Adipose tissue (tissue), 3 donors: ENCODE results near the gene MYH9. TPM values are rescaled to one million over a fixed set of nuclear protein-coding genes. Genes with fewer than 3 reads are reported as not detected.
"Not testable (repeated sequence)": the region's sequence is repeated elsewhere in the genome, so short reads cannot be mapped to it uniquely, and the experiment has no call there.

Experiments used
- H3K27ac ChIP-seq: one replicate; pipeline ENCODE4 v1.5.1; 2013; ENCODE audit warnings: low read depth, low read length
- WGBS, 3 donors: extraction: QIAGEN DNeasy Blood & Tissue Kit; methylation state at CpG; one replicate each; pipeline ENCODE4 v1.1.7; 2013; 5-methylcytosine and 5-hydroxymethylcytosine counted together
- polyA plus RNA-seq, 3 donors: library from polyadenylated mRNA; stranded (reverse); fragments of 200-250 nt; gene quantifications; one replicate each; pipeline ENCODE4 v1.2.3, GENCODE V29; 2013
- donor health status: healthy with polysubstance abuse.
- donor health status: Bipolar disorder and iron deficiency.
- donor health status: healthy.

The MYH9 gene
- polyA plus RNA-seq, 3 donors: 159 to 240 (median 161) TPM

DNA sequence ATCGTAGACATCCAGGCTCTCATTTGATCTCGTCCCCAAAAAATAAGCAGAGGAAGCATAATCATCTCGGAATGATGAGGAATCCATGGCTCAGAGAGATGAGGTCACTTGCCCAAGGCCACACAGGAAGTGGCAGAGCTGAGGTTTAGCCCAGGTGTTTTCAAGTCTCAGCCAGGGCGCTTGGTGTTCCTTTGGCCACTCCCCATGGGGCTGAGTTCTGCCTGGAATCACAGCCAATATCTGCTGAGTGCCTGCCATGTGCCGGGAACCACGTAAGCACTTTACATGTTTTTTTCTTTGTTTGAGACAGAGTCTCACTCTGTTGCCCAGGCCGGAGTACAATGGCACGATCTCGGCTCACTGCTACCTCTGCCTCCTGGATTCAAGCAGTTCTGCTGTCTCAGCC, 29.5 kb upstream of the MYH9 start:
- no peak overlapping the region for H3K27ac ChIP-seq
- 47 to 70% (median 48%) methylated on average over 9 of the region's 9 CpGs for WGBS, 3 donors

DNA sequence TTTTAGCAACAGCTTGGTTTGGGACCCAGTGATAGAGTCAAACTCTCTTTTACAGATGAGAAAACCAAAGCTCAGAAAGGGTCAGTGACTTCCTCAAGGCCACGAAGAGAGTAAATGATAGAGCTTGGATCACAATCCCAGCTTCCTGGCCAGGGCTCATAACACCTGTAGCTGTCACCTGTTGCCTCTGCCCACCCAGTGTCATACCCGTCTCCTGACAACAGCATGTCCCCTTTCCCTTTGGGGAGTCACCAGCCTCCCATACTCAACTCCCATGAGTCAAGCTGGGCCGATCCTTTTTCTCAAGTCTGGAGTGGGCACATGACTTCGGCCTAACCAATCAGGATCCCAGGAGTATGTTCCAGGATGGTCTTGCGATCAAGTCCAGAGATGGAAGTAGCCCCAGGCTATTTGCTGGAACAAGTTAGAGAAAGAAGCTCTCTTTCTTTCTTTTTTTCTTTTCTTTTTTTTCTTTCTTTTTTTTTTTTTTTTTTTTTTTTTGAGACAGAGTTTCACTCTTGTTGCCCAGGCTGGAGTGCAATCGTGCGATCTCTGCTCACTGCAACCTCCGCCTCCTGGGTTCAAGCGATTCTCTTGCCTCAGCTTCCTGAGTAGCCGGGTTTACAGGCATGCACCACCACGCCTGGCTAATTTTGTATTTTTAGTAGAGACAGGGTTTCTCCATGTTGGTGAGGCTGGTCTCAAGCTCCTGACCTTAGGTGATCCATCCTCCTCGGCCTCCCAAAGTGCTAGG, 27.8 kb upstream of the MYH9 start:
- H3K27ac ChIP-seq: no peak overlapping the region
- WGBS, 3 donors: 76 to 93% (median 77%) methylated on average over 12 of the region's 12 CpGs

DNA sequence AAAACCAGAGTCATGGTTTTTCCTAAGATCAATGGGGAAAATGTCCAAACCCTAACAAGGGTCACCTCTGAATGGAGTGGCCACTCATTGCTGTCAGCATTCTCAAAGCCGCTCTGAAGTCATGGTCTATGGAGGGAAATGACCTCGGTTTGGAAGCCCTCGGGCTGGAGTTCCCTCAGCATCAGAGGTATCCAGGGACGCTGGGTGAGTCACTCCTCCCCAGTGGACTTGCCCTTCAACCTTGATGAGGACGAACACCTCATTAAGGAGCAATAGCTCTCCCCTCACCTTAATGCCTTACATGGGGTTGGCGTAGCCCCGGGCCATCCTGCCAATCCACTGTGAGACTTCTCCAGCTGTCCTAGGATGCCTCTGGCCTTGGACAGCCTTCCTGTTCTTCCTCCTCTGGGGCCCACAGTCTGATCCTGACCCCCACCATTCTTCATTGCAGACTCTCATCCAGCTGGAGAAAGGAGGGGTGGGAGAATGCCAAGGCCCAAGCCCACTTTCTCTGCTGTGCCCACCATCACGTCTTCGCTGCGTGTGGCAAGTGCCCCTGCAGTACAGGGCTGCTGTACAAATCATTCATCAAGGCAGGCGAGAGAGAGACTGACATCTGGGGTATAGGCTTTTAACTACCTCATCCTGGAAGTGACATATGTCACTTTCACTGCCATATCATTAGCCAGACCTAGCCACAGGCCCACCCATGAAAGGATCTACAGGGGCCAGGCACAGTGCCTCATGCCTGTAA, 25.4 kb upstream of the MYH9 start:
- WGBS, 3 donors: 81 to 85% (median 81%) methylated on average over 11 of the region's 11 CpGs
- H3K27ac ChIP-seq: no peak overlapping the region

- 47 to 79% (median 76%) methylated on average over 6 of the region's 6 CpGs for WGBS, 3 donors
- no peak overlapping the region for H3K27ac ChIP-seq
These were observed 24.0 kb upstream of the MYH9 start for GRCh38 chr22:36411589-36412258.

DNA sequence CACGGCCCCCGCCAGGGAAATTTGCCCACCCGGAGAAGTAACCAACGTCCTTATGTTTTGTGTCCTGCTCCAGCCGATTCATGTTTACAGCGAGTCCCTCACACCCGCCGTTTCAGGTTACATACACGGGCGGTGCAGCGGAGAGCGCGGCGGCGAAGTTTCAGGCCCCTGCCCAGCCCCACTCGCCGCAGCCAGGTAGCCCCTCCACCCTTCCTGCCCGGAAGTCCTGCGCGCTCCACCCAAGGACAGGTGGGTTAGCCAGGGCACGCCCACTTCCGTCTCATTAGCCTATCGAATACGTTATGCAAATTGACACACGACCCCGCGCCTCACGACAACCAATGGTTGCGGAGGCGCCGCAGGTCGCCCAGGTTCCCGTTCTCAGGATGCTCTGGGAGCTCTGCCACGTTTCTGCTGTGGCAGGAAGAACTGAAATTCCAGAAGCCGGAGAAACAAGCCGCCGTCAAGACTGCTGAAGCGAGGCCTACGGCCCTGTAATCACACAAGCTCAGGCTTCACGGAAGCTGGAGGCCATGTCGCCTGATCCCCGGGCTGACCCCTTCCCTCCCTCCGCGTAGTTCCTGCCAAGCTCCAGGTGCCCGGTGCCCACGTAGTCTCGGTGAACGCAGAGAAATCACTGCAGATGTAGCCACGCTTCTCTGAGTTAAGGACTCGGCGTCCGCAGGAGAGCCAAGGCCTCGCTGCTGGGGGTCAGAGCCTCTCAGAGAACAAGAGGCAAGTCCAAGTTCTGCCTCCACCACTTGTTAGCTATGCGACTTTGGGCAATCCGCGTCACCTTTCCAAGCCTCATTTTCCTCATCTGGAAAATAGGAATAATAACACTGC, 22.4 kb upstream of the MYH9 start:
- H3K27ac ChIP-seq: no peak overlapping the region
- WGBS, 3 donors: 13 to 28% (median 27%) methylated on average over 56 of the region's 56 CpGs

DNA sequence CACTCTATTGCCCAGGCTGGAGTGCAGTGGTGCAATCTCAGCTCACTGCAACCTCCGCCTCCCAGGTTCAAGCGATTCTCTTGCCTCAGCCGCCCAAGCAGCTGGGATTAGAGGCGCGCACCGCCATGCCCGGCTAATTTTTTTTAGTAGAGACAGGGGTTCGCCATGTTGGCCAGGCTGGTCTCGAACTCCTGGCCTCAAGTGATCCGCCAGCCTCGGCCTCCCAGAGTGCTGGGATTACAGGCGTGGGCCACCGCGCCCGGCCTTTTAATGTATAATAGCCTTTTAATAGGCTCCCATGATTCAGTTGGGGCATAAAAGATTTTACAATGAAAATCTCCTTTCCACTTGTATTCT, 21.8 kb upstream of the MYH9 start:
- H3K27ac ChIP-seq: not testable (repeated sequence)
- WGBS, 3 donors: 35 to 86% (median 82%) methylated on average over 15 of the region's 15 CpGs

GRCh38 chr22:36409056-36409455, 21.3 kb upstream of the MYH9 start:
- H3K27ac ChIP-seq: no peak overlapping the region
- 42 to 83% (median 64%) methylated on average over 2 of the region's 2 CpGs for WGBS, 3 donors

GRCh38 chr22:36406721-36407120, 19.0 kb upstream of the MYH9 start:
- WGBS, 3 donors: 66 to 89% (median 88%) methylated on average over 6 of the region's 6 CpGs
- no peak overlapping the region for H3K27ac ChIP-seq

- 51 to 69% (median 58%) methylated on average over 9 of the region's 9 CpGs for WGBS, 3 donors
- H3K27ac ChIP-seq: no peak overlapping the region
These were observed 18.1 kb upstream of the MYH9 start for GRCh38 chr22:36405671-36406538.

DNA sequence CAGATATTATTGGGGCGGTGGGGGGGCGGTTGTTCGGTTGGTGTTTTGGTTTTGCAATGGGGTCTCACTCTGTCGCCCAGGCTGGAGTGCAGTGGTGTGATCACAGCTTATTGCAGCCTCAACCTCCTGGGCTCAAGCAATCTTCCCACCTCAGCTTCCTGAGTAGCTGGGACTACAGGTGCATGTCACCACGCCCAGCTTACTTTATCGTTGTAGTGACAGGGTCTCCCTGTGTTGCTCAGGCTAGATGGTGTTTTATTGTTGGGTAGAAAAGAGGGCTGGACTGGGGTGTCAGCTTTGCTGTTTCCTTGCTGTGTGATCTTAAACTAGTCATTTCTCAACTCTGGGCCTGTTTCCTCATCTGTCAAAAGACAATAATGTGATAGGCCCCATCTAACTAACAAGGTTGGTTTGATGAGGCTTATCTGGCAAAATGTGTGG, 17.5 kb upstream of the MYH9 start:
- 59 to 92% (median 75%) methylated on average over 6 of the region's 6 CpGs for WGBS, 3 donors
- no peak overlapping the region for H3K27ac ChIP-seq

GRCh38 chr22:36404446-36404845, 16.7 kb upstream of the MYH9 start:
- WGBS, 3 donors: 80 to 83% (median 82%) methylated on average over 8 of the region's 8 CpGs
- no peak overlapping the region for H3K27ac ChIP-seq

- H3K27ac ChIP-seq: no peak overlapping the region
- 31 to 71% (median 54%) methylated on average over 3 of the region's 3 CpGs for whole genome bisulfite sequencing, 3 donors
These were observed 11.7 kb upstream of the MYH9 start for GRCh38 chr22:36399472-36399778.

DNA sequence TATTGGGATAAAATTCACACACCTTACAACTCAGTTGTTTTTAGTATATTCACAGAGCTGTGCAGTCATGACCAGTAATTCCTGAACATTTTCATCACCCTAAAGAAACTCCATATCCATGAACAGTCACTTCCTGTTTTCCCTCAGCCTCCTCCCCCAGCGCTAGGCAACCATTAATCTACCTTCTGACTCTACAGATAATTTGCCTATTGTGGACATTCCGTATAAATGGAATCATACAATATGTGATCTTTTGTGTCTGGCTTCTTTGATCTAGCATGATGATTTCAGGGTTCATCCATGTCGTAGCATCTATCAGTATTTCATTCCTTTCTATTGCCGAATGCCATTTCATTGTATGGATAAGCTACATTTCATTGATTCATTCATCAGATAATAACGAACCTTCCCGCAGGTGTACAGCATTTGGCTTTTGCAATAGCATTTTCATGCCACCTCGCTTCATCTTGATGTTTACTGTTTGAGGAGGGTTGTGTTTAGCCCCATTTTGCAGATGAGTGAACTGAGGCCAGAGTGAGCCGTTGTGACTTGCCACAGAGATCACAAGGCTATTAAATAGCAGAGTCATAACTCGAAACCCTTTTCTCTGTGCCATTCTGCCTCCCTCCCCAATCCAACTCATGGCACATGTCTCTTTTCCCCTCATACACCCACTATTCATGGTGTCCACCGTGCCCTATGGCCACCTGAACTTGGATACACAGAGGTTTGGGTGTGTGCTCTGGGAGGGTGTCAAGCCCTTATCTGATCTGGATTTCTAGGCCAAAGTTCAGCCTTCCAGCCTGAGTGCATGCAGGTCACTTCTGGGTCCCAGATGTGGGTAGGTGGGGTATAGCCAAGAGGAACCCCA, 11.1 kb upstream of the MYH9 start:
- H3K27ac ChIP-seq: no peak overlapping the region
- WGBS, 3 donors: 80 to 86% (median 83%) methylated on average over 10 of the region's 10 CpGs

DNA sequence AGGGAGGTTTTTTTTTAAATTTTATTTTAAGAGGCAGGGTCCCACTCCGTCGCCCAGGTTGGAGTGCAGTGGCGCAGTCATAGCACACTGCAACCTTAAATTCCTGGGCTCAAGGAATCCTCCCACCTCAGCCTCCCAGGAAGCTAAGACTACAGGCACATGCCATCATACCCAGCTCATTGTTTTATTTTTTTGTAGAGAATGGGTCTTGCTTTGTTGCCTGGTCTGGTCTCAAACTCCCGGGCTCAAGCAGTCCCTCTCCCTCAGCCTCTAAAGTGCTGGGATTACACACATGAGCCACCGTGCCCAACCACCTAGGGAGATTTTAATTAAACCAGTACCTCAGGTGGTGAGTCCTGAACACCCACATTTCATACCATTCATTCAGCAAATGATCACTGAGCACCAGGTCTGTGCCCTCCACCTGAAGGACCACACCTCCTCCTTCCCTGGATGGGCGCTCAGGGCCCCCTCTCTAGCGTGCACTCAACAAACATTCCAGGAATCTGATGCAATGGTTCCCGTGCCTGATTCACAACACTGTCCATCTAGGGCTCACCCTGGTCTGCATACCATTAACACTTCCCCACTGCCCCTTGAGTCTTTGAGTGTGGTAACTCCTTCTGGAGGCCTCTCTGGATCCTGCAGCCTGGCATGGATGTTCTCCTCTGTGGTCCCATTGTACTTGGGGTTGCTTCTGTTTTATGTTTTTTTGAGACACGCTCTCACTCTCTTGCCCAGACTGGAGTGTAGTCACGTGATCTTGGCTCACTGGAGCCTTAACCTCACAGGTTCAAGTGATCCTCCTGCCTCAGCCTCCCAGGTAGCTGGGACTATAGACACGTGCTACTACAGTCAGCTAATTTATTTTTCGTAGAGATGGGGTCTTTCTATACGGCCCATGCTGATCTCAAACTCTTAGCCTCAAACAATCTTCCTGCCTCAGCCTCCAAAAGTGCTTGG, 9.6 kb upstream of the MYH9 start:
- 83 to 88% (median 88%) methylated on average over 13 of the region's 13 CpGs for WGBS, 3 donors
- H3K27ac ChIP-seq: no peak overlapping the region

DNA sequence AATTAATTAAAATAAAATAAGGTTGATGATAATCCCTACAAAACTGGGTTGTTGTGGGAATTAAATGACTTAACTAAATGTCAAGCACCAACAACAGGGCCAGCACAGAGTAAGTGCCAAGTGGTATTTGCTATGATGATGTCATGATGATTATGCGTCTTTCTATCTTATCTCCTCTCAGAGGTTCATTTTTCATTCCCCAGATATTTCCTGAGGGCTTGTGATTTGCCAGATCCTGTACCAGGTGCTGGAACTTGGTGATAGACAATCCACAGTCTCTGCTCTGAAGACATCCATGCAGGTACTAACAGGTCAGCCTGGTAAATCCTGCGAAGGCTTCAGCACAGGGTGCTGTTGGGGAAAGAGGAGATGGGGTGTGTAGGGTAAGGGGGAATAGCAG, 8.1 kb upstream of the MYH9 start:
- 57 to 79% (median 78%) methylated on average over 2 of the region's 2 CpGs for WGBS, 3 donors
- H3K27ac ChIP-seq: no peak overlapping the region
